SK-N-MC (cell line): ENCODE data around the gene TLR2.

Experiments used
- DNase-seq: peaks from one replicate; pipeline ENCODE4 v3.0.0-alpha.2; 2011; ENCODE audit warnings: low read depth, low spot score
- H3K27ac ChIP-seq: fragments of 200-600 bp; sonication (generic); 2 replicates; pipeline ENCODE4 v1.5.1; 2016; ENCODE audit warnings: mixed run types
- H3K36me3 ChIP-seq: fragments of 200-600 bp; sonication (generic); 2 replicates; pipeline ENCODE4 v1.6.1; 2017; ENCODE audit warnings: antibody characterized with exemption, low read length, mixed read lengths; ENCODE audit not compliant: insufficient read depth
- H3K4me3 ChIP-seq: fragments of 200-600 bp; sonication (generic); 2 replicates; pipeline ENCODE4 v1.5.1; 2016
- H3K9ac ChIP-seq: fragments of 200-600 bp; sonication (generic); 2 replicates; pipeline ENCODE4 v1.8.0; 2017; ENCODE audit warnings: mixed run types, mixed read lengths; ENCODE audit not compliant: insufficient read length
- H3K9me3 ChIP-seq: fragments of 200-600 bp; sonication (generic); 2 replicates; pipeline ENCODE4 v1.6.1; 2017; ENCODE audit warnings: low read depth, mild to moderate bottlenecking, antibody characterized with exemption, low read length, moderate library complexity, mixed read lengths
- EZH2 ChIP-seq: fragments of 200-600 bp; sonication (generic); IDR thresholded peaks from one replicate; pipeline ENCODE4 v1.6.1; 2017; ENCODE audit warnings: antibody characterized with exemption
- FOXP2 ChIP-seq: optimal IDR thresholded peaks from 2 replicates; pipeline ENCODE3; 2011; ENCODE audit warnings: mild to moderate bottlenecking, moderate library complexity; ENCODE audit not compliant: insufficient read depth; ENCODE audit errors: extremely low read length, control extremely low read depth
- POLR2AphosphoS5 ChIP-seq: IDR thresholded peaks from 2 replicates; pipeline ENCODE4 v1.6.1; 2012; ENCODE audit warnings: mild to moderate bottlenecking, low read depth, low read length, borderline replicate concordance

The TLR2 gene

GRCh38 chr4:153733751-153734448 lies 49.8 kb downstream of the TLR2 start:
- Histone ChIP-seq H3K27ac (peak overlapping the region; percentile 98), H3K36me3 (no peaks in the 10 kb centered on the region), H3K9me3 (no peaks in the 10 kb centered on the region), H3K4me3 (peak overlapping the region; percentile 64), H3K9ac (peak overlapping the region; percentile 20)
- DNase-seq: no peak
- TF ChIP-seq FOXP2 (no peak), POLR2AphosphoS5 (no peak), EZH2 (no peak)

GRCh38 chr4:153735906-153736461 lies 51.9 kb downstream of the TLR2 start:
- no peak for TF ChIP-seq POLR2AphosphoS5
- no peak for TF ChIP-seq FOXP2
- no peak for TF ChIP-seq EZH2
- Histone ChIP-seq H3K9ac (no peak overlapping the region), H3K4me3 (no peak overlapping the region), H3K27ac (peak overlapping the region; percentile 55), H3K36me3 (peaks cover 6% of the 10 kb centered on the region; the same call in 1 of the 2 replicates), H3K9me3 (peaks cover 8% of the 10 kb centered on the region; the same call in 1 of the 2 replicates)
- no peak for DNase-seq

- H3K4me3 ChIP-seq: no peak overlapping the region
- no peak for DNase-seq
- no peak overlapping the region for H3K27ac ChIP-seq
- H3K9me3 ChIP-seq: peaks cover 10% of the 10 kb centered on the region; the same call in 1 of the 2 replicates
- TF ChIP-seq EZH2: no peak
- no peak for TF ChIP-seq POLR2AphosphoS5
- TF ChIP-seq FOXP2: no peak
- H3K36me3 ChIP-seq: peaks cover 10% of the 10 kb centered on the region; the same call in 1 of the 2 replicates
- H3K9ac ChIP-seq: no peak overlapping the region
Measured at GRCh38 chr4:153741541-153741940, 57.5 kb downstream of the TLR2 start.

GRCh38 chr4:153745651-153746050 lies 61.6 kb downstream of the TLR2 start:
- peaks cover 4% of the 10 kb centered on the region; the same call in 1 of the 2 replicates for H3K9me3 ChIP-seq
- H3K27ac ChIP-seq: no peak overlapping the region
- peaks cover 7% of the 10 kb centered on the region; the same call in 1 of the 2 replicates for H3K36me3 ChIP-seq
- DNase-seq: no peak
- TF ChIP-seq FOXP2 (no peak), POLR2AphosphoS5 (no peak), EZH2 (no peak)
- no peak overlapping the region for H3K9ac ChIP-seq
- H3K4me3 ChIP-seq: no peak overlapping the region

- no peak overlapping the region for H3K9ac ChIP-seq
- DNase-seq: no peak
Measured at GRCh38 chr4:153747406-153747955, 63.4 kb downstream of the TLR2 start.

GRCh38 chr4:153748378-153748777 lies 64.3 kb downstream of the TLR2 start:
- DNase-seq: no peak
- TF ChIP-seq FOXP2 (no peak), EZH2 (no peak), POLR2AphosphoS5 (no peak)
- no peak overlapping the region for H3K4me3 ChIP-seq

More at GRCh38 chr4:153747406-153747955, 63.4 kb downstream of the TLR2 start:
- TF ChIP-seq FOXP2 (no peak), EZH2 (no peak), POLR2AphosphoS5 (no peak)
- Histone ChIP-seq H3K9me3 (no peaks in the 10 kb centered on the region), H3K27ac (no peak overlapping the region), H3K36me3 (no peaks in the 10 kb centered on the region), H3K4me3 (no peak overlapping the region)

GRCh38 chr4:153750197-153750817 lies 66.2 kb downstream of the TLR2 start:
- no peaks in the 10 kb centered on the region for H3K36me3 ChIP-seq
- no peak overlapping the region for H3K4me3 ChIP-seq
- no peak for DNase-seq
- H3K9ac ChIP-seq: no peak overlapping the region
- no peak for TF ChIP-seq EZH2
- no peak for TF ChIP-seq POLR2AphosphoS5
- TF ChIP-seq FOXP2: no peak
- no peak overlapping the region for H3K27ac ChIP-seq
- H3K9me3 ChIP-seq: no peaks in the 10 kb centered on the region

More at GRCh38 chr4:153748378-153748777, 64.3 kb downstream of the TLR2 start:
- H3K9me3 ChIP-seq: no peaks in the 10 kb centered on the region
- no peaks in the 10 kb centered on the region for H3K36me3 ChIP-seq
- H3K9ac ChIP-seq: no peak overlapping the region
- H3K27ac ChIP-seq: no peak overlapping the region

GRCh38 chr4:153755186-153755585 lies 71.1 kb downstream of the TLR2 start:
- DNase-seq: no peak
- H3K4me3 ChIP-seq: no peak overlapping the region
- H3K27ac ChIP-seq: peak overlapping the region; percentile 39; the same call in 1 of the 2 replicates
- no peaks in the 10 kb centered on the region for H3K9me3 ChIP-seq
- H3K36me3 ChIP-seq: no peaks in the 10 kb centered on the region
- no peak for TF ChIP-seq FOXP2
- TF ChIP-seq POLR2AphosphoS5: no peak
- TF ChIP-seq EZH2: no peak
- H3K9ac ChIP-seq: no peak overlapping the region
